ENCODE measurements around the gene PARS2.

DNA sequence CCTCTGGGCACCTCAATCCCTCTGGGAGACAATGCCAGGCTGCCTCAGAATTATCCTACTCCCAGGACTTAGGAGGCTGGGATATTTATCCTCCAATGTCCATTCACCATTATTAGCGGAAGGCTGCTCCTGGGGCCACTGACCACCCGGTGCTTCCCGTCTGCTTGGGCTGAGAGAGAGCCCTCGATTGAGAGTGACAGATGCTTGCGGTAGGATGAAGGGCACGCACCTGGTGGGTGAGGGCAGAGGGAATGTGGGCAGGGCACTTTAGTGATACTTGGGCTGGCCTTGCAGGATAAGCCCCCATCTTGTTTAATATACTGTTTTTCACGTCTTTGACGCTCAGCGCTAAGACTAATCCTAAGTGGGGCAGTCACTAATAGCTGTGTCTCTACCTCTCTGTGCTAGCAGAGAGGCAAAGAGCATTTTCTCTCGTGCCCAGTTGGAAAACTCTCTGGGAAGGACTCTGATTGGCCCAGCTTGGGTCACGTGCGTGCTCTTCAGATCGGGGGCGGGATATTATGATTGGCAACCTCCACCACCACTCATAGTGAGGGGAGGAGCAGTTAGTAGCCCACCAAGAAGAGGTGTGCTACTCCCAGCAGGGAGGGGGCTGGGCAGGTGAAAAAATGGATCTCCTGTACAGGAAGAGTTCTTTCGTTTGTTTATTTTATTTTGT, 10.6 kb upstream of the PARS2 start:
- TF ChIP-seq, protein P1, sequence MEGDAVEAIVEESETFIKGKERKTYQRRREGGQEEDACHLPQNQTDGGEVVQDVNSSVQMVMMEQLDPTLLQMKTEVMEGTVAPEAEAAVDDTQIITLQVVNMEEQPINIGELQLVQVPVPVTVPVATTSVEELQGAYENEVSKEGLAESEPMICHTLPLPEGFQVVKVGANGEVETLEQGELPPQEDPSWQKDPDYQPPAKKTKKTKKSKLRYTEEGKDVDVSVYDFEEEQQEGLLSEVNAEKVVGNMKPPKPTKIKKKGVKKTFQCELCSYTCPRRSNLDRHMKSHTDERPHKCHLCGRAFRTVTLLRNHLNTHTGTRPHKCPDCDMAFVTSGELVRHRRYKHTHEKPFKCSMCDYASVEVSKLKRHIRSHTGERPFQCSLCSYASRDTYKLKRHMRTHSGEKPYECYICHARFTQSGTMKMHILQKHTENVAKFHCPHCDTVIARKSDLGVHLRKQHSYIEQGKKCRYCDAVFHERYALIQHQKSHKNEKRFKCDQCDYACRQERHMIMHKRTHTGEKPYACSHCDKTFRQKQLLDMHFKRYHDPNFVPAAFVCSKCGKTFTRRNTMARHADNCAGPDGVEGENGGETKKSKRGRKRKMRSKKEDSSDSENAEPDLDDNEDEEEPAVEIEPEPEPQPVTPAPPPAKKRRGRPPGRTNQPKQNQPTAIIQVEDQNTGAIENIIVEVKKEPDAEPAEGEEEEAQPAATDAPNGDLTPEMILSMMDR (IDR thresholded peaks at IDR 0.05) = no peak
- TF ChIP-seq POLR2A (IDR thresholded peaks at IDR 0.05) = no peak
